H1 (cell line): ENCODE measurements around the gene MYBPC2. TPM values are rescaled to one million over a fixed set of nuclear protein-coding genes. Genes with fewer than 3 reads are reported as not detected.

ENCODE experiments used
- CTCF ChIA-PET: fragments of 300-600 bp; sonication (Branson Sonifier 250); formaldehyde crosslinking; loops from one replicate; lab custom pipeline; 2021; ENCODE audit not compliant: partially characterized antibody; lab: Charles Lee
- POLR2A ChIA-PET: fragments of 300-600 bp; sonication (Branson Sonifier 250); formaldehyde crosslinking; loops from one replicate; lab custom pipeline; 2021; ENCODE audit warnings: inconsistent platforms; ENCODE audit not compliant: partially characterized antibody; lab: Charles Lee
- DNase-seq, 2 experiments: peaks; one replicate each; pipeline versions ENCODE4 v3.0.0 to v3.0.0-alpha.2; 2010 to 2022; ENCODE audit warnings: low spot score in 2 of 2, low read depth in 1 of 2, mixed read lengths in 1 of 2
- FAIRE-seq: peaks from 2 replicates; lab custom pipeline; 2011; peaks lifted over from hg19 to GRCh38; lab: Jason Lieb, UNC
- H2AFZ ChIP-seq: 2 replicates; pipeline ENCODE4 v1.8.1; 2012; ENCODE audit warnings: low read length, inconsistent platforms
- H2AK5ac ChIP-seq: 2 replicates; pipeline ENCODE4 v1.6.1; 2013; ENCODE audit warnings: low read depth, low read length
- H2BK120ac ChIP-seq: replicated peaks from 2 replicates; pipeline ENCODE3; 2013; ENCODE audit warnings: low read depth, low read length, inconsistent platforms
- H2BK12ac ChIP-seq: 2 replicates; pipeline ENCODE4 v1.6.1; 2013; ENCODE audit warnings: low read depth, low read length
- H2BK15ac ChIP-seq: 2 replicates; pipeline ENCODE4 v1.6.1; 2013; ENCODE audit warnings: low read length
- H2BK20ac ChIP-seq: 2 replicates; pipeline ENCODE4 v1.6.1; 2013; ENCODE audit warnings: low read length
- H2BK5ac ChIP-seq: 2 replicates; pipeline ENCODE4 v1.6.1; 2013; ENCODE audit warnings: low read depth, low read length
- H3K14ac ChIP-seq: 2 replicates; pipeline ENCODE4 v1.6.1; 2013; ENCODE audit warnings: inconsistent platforms; ENCODE audit not compliant: insufficient read length
- H3K18ac ChIP-seq: 2 replicates; pipeline ENCODE4 v1.6.1; 2013; ENCODE audit warnings: low read length; ENCODE audit errors: extremely low read depth
- H3K23ac ChIP-seq: 2 replicates; pipeline ENCODE4 v1.6.1; 2013; ENCODE audit warnings: inconsistent platforms; ENCODE audit not compliant: insufficient read length
- H3K23me2 ChIP-seq: 2 replicates; pipeline ENCODE4 v1.6.1; 2013; ENCODE audit warnings: low read depth, low read length
- H3K27ac ChIP-seq: 2 replicates; pipeline ENCODE4 v1.6.1; 2011; ENCODE audit warnings: low read depth, low read length, inconsistent platforms
- H3K27me3 ChIP-seq, 4 experiments: replicated peaks in 1 of 4; 1 replicate in 1 of 4; 2 replicates in 3 of 4; pipeline versions ENCODE4 v1.6.1 to v1.8.1; 2011 to 2013; ENCODE audit warnings: low read length in 3 of 4, mild to moderate bottlenecking in 3 of 4, inconsistent platforms in 2 of 4, mixed read lengths in 2 of 4, moderate library complexity in 1 of 4; ENCODE audit not compliant: control insufficient read depth in 3 of 4, insufficient read depth in 3 of 4; ENCODE audit errors: extremely low read depth in 1 of 4
- H3K36me3 ChIP-seq, 4 experiments: 2 replicates each; pipeline versions ENCODE4 v1.6.1 to v1.8.1; 2011 to 2013; ENCODE audit warnings: mild to moderate bottlenecking in 4 of 4, low read length in 3 of 4, moderate library complexity in 2 of 4, control low read depth in 1 of 4, inconsistent platforms in 1 of 4; ENCODE audit not compliant: insufficient read depth in 4 of 4, control insufficient read depth in 2 of 4
- H3K4ac ChIP-seq: replicated peaks from 2 replicates; pipeline ENCODE3; 2013; ENCODE audit warnings: low read length, low read depth, mixed read lengths, inconsistent platforms; ENCODE audit not compliant: insufficient read length
- H3K4me1 ChIP-seq, 4 experiments: replicated peaks in 1 of 4; 1 replicate in 1 of 4; 2 replicates in 3 of 4; pipeline versions ENCODE4 v1.6.1 to v1.8.1; 2011 to 2013; ENCODE audit warnings: low read length in 3 of 4, inconsistent platforms in 2 of 4, mixed read lengths in 1 of 4; ENCODE audit not compliant: insufficient read depth in 4 of 4, control insufficient read depth in 3 of 4
- H3K4me2 ChIP-seq, 2 experiments: 2 replicates each; pipeline versions ENCODE4 v1.6.1 to v1.8.1; 2011 to 2013; ENCODE audit warnings: low read depth in 2 of 2, low read length in 2 of 2, control low read depth in 1 of 2, inconsistent platforms in 1 of 2, mild to moderate bottlenecking in 1 of 2; ENCODE audit not compliant: insufficient read depth in 1 of 2
- H3K4me3 ChIP-seq, 4 experiments: fragments of 200-600, 300-600 bp in 1 of 4; sonication (generic), shearing (Covaris generic), sonication (Bioruptor Twin) in 1 of 4; 2 replicates each; pipeline versions ENCODE4 v1.5.1 to v1.8.1; 2011 to 2016; ENCODE audit warnings: low read length in 4 of 4, low read depth in 3 of 4, control low read depth in 2 of 4, inconsistent platforms in 2 of 4, mild to moderate bottlenecking in 2 of 4, mixed read lengths in 1 of 4, moderate library complexity in 1 of 4; ENCODE audit not compliant: insufficient read depth in 2 of 4; ENCODE audit errors: extremely low read depth in 1 of 4
- H3K56ac ChIP-seq: replicated peaks from 2 replicates; pipeline ENCODE3; 2013; ENCODE audit warnings: low read depth, mild to moderate bottlenecking, mixed read lengths, low read length, inconsistent platforms; ENCODE audit not compliant: insufficient read length
- H3K79me1 ChIP-seq: 2 replicates; pipeline ENCODE4 v1.6.1; 2013; ENCODE audit warnings: low read depth, low read length, control low read depth
- H3K79me2 ChIP-seq, 2 experiments: 2 replicates each; pipeline versions ENCODE4 v1.6.1 to v1.8.1; 2012 to 2013; ENCODE audit warnings: low read length in 2 of 2, mild to moderate bottlenecking in 2 of 2, inconsistent platforms in 1 of 2; ENCODE audit not compliant: insufficient read depth in 2 of 2, control insufficient read depth in 1 of 2
- H3K9ac ChIP-seq, 4 experiments: replicated peaks in 1 of 4; 1 replicate in 1 of 4; 2 replicates in 3 of 4; pipeline versions ENCODE4 v1.6.1 to v1.8.1; 2011 to 2013; ENCODE audit warnings: low read depth in 3 of 4, low read length in 3 of 4, control low read depth in 2 of 4, mild to moderate bottlenecking in 2 of 4, moderate library complexity in 2 of 4, inconsistent platforms in 1 of 4; ENCODE audit errors: extremely low read depth in 1 of 4
- H3K9me3 ChIP-seq, 2 experiments: 2 replicates each; pipeline versions ENCODE4 v1.6.1 to v1.8.1; 2012 to 2013; ENCODE audit warnings: mild to moderate bottlenecking in 2 of 2, moderate library complexity in 2 of 2, control low read depth in 1 of 2, inconsistent platforms in 1 of 2, low read depth in 1 of 2, low read length in 1 of 2, mixed read lengths in 1 of 2; ENCODE audit not compliant: insufficient read depth in 2 of 2
- H4K20me1 ChIP-seq, 2 experiments: replicated peaks in 1 of 2; 2 replicates each; pipeline versions ENCODE3 to v1.8.1; 2011 to 2013; ENCODE audit warnings: inconsistent platforms in 2 of 2, low read length in 2 of 2, mild to moderate bottlenecking in 1 of 2; ENCODE audit not compliant: insufficient read depth in 2 of 2, control insufficient read depth in 1 of 2
- H4K5ac ChIP-seq: 2 replicates; pipeline ENCODE4 v1.6.1; 2013; ENCODE audit warnings: low read length, low read depth, mixed read lengths, inconsistent platforms; ENCODE audit not compliant: insufficient read length
- H4K8ac ChIP-seq: 2 replicates; pipeline ENCODE4 v1.8.0; 2013; ENCODE audit warnings: mild to moderate bottlenecking, moderate library complexity, low read length, inconsistent platforms; ENCODE audit not compliant: insufficient read depth; ENCODE audit errors: extremely low read depth
- H4K91ac ChIP-seq: replicated peaks from 2 replicates; pipeline ENCODE3; 2013; ENCODE audit warnings: low read length, mixed read lengths, inconsistent platforms; ENCODE audit not compliant: insufficient read length
- BACH1 ChIP-seq: IDR thresholded peaks from 2 replicates; pipeline ENCODE4 v1.6.1; 2012; ENCODE audit warnings: low read length, improper control_type of control experiment
- BCL11A ChIP-seq, 2 experiments: IDR thresholded peaks; one replicate each; pipeline ENCODE4 v1.6.1; 2011; ENCODE audit warnings: low read depth in 2 of 2, low read length in 2 of 2, mild to moderate bottlenecking in 2 of 2
- CBX8 ChIP-seq: fragments of 300-800, 300-1000 bp; sonication (generic); IDR thresholded peaks from 2 replicates; pipeline ENCODE4 v1.7.1; 2016; ENCODE audit warnings: low read depth, low read length, borderline replicate concordance
- CEBPB ChIP-seq: IDR thresholded peaks from 2 replicates; pipeline ENCODE4 v1.6.1; 2012; ENCODE audit warnings: low read depth, low read length
- CREB1 ChIP-seq: IDR thresholded peaks from 2 replicates; pipeline ENCODE4 v1.6.1; 2012; ENCODE audit warnings: inconsistent platforms
- E2F6 ChIP-seq: IDR thresholded peaks from 2 replicates; pipeline ENCODE4 v1.6.1; 2012; ENCODE audit warnings: inconsistent platforms
- POLR2A ChIP-seq, 2 experiments: IDR thresholded peaks; 1 replicate in 1 of 2; 2 replicates in 1 of 2; pipeline ENCODE4 v1.6.1; 2011; ENCODE audit warnings: low read depth in 2 of 2, low read length in 2 of 2, mild to moderate bottlenecking in 2 of 2; ENCODE audit errors: control extremely low read depth in 1 of 2
- SIN3A ChIP-seq, 2 experiments: IDR thresholded peaks in 1 of 2; conservative IDR thresholded peaks in 1 of 2; 2 replicates each; pipeline ENCODE4 v1.6.1; 2011 to 2012; ENCODE audit warnings: low read length in 2 of 2, improper control_type of control experiment in 1 of 2, low read depth in 1 of 2, mild to moderate bottlenecking in 1 of 2
- SIX5 ChIP-seq: IDR thresholded peaks from 2 replicates; pipeline ENCODE4 v1.6.1; 2011; ENCODE audit warnings: mild to moderate bottlenecking, low read depth, low read length
- TBP ChIP-seq: IDR thresholded peaks from 2 replicates; pipeline ENCODE4 v1.6.1; 2011; ENCODE audit warnings: low read depth, low read length, improper control_type of control experiment
- WGBS, 2 experiments: shearing (Covaris generic) in 1 of 2; methylation state at CpG; one replicate each; pipeline versions ENCODE4 v1.1.6 to v1.1.7; 2013 to 2015; ENCODE audit warnings: low lambda C conversion rate in 2 of 2, mixed read lengths in 2 of 2, inconsistent platforms in 1 of 2, low coverage in 1 of 2, missing lambda C conversion rate in 1 of 2; ENCODE audit not compliant: insufficient replicate concordance in 2 of 2, insufficient coverage in 1 of 2, insufficient read length in 1 of 2; ENCODE audit errors: extremely low coverage in 1 of 2, missing lambda C conversion rate in 1 of 2; 5-methylcytosine and 5-hydroxymethylcytosine counted together
- polyA plus RNA-seq, 7 experiments: library from polyadenylated mRNA; depleted of rRNA in 3 of 7; stranded (reverse) in 5 of 7; unstranded in 2 of 7; fragments of >200 nt in 5 of 7; fragments of 200-250 nt in 2 of 7; gene quantifications; 1 replicate in 5 of 7; 2 replicates in 1 of 7; 4 replicates in 1 of 7; pipeline versions ENCODE4 v1.2.1 to v1.2.3, GENCODE V29; 2011 to 2013; ENCODE audit warnings: missing spikeins in 2 of 7, mixed read lengths in 2 of 7
- total RNA-seq: library from RNA; stranded (reverse); fragmentation: NEBNext Ultra II Directional; extraction: Animal tissue kit (Norgen Biotek cat#: 25700); gene quantifications from 2 replicates; pipeline ENCODE4 v1.2.1, GENCODE V29; 2021

Gene MYBPC2
- total and polyA plus RNA-seq, 2 of the 8 experiments (the other 6 are each of a cell fraction or from before 2014, with no cell fraction given) = 1.8 to 3.1 TPM

- no peak overlapping the region for H3K23ac ChIP-seq
- H2AK5ac ChIP-seq = no peak overlapping the region
- no peak overlapping the region for H2BK20ac ChIP-seq
- H3K36me3 ChIP-seq = peaks cover 2 to 51% (median 12%) of the 10 kb centered on the region in 4 experiments; a peak in 6 of 8 replicates
- POLR2A ChIA-PET = interaction anchor here (1.1 to 2.5 kb wide), 3 partner anchors 14 to 112 kb away, joined by 3 to 8 read pairs (median 5); no protein-coding TSS in a partner anchor
- H2BK15ac ChIP-seq = no peak overlapping the region
- peaks cover 9 to 16% of the 10 kb centered on the region in 2 experiments; a peak in 3 of 4 replicates for H3K9me3 ChIP-seq
- DNase-seq (no peak), FAIRE-seq (no peak)
- H2BK12ac ChIP-seq = no peak overlapping the region
- CTCF ChIA-PET = interaction anchor here (1.5 to 2.6 kb wide), 3 partner anchors 30 to 212 kb away, joined by 3 to 18 read pairs (median 13); partner anchors contain the start of gene JOSD2
- H3K79me1 ChIP-seq = peaks cover 10% of the 10 kb centered on the region
- no peak overlapping the region for H2AFZ ChIP-seq
- H3K9ac ChIP-seq = no peak overlapping the region
- no peak overlapping the region for H3K56ac ChIP-seq
- no peak overlapping the region for H2BK5ac ChIP-seq
- no peak overlapping the region for H3K4ac ChIP-seq
- no peak overlapping the region for H4K91ac ChIP-seq
- no peak overlapping the region for H3K4me3 ChIP-seq
- peaks cover 2% of the 10 kb centered on the region; the same call in 1 of the 2 replicates for H3K23me2 ChIP-seq
- H3K14ac ChIP-seq = no peak overlapping the region
- H2BK120ac ChIP-seq = no peak overlapping the region
- H4K20me1 ChIP-seq = peaks cover 7 to 8% of the 10 kb centered on the region in 2 experiments
- H3K27me3 ChIP-seq = peaks cover 0 to 2% (median 0%) of the 10 kb centered on the region in 4 experiments; a peak in 2 of 7 replicates
- H3K27ac ChIP-seq = no peak overlapping the region
- H4K8ac ChIP-seq = no peak overlapping the region
- no peak overlapping the region for H4K5ac ChIP-seq
- 90% methylated on average over 21 of the region's 37 CpGs; no CpG with 5 or more reads in 1 of the 2 experiments for WGBS, 2 experiments
- no peak overlapping the region for H3K18ac ChIP-seq
- no peaks in the 10 kb centered on the region for H3K4me1 ChIP-seq
- H3K79me2 ChIP-seq = peaks cover 4 to 16% of the 10 kb centered on the region in 2 experiments; a peak in 3 of 4 replicates
- H3K4me2 ChIP-seq = no peak overlapping the region
- TF ChIP-seq CREB1 (no peak), SIX5 (no peak), TBP (no peak), BCL11A (IDR thresholded peaks at IDR 0.05; ENCODE audit: low read depth in 2 of 2, low read length in 2 of 2) (no peak), SIN3A (conservative IDR thresholded peaks at IDR 0.05 in 1 of 2, IDR thresholded peaks at IDR 0.05 in 1 of 2; ENCODE audit: low read depth in 1 of 2, low read length in 2 of 2) (no peak), CBX8 (no peak), POLR2A (IDR thresholded peaks at IDR 0.05; ENCODE audit: control extremely low read depth in 1 of 2, low read depth in 2 of 2, low read length in 2 of 2) (no peak), BACH1 (no peak), E2F6 (no peak), CEBPB (no peak)
Observed at GRCh38 chr19:50480281-50481111, 47.8 kb downstream of the MYBPC2 start.
